ENCODE data around the gene SYT15.

DNA sequence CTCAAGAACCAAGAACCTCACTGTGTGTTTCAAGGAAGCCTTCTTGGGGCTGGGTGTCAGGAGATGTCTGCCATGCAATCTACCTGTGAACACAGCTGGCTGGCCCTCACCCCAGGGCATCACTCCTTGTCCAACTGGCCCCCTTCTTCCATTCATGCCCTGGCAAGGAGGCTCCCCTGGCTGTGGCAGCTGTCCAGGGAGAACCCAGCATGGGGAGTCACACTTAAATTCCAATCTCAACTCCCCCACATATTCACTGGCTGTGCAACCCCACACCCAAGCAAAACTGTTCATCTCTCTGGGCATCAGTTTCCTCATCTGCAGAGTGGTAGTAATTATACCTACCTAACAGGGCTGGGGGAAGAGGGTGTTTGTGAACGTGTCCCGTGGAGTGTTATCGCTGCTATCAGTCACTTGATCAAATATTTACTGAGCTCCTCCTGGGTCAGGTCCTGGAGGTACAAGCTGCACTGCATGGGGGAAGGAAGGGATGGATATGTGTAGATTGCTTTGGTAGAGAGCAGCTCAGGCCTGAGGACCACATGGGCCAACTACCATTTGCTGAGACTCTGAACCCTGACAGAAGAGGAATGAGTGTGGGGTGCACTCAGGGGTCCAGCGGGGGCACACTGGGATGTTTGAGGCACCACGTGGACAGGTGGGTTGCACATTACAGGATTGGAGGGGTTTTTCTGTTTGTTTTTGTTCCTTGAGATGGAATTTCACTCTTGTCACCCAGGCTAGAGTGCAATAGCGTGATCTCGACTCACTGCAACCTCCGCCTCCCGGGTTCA is 20.3 kb upstream of the SYT15 start:
- TF ChIP-seq EP300 (IDR thresholded peaks at IDR 0.05; ENCODE audit: low read depth) (no peak), POLR2A (IDR thresholded peaks at IDR 0.05) (no peak), POLR2AphosphoS5 (IDR thresholded peaks at IDR 0.05) (no peak)
- TF ChIP-seq, protein P1, sequence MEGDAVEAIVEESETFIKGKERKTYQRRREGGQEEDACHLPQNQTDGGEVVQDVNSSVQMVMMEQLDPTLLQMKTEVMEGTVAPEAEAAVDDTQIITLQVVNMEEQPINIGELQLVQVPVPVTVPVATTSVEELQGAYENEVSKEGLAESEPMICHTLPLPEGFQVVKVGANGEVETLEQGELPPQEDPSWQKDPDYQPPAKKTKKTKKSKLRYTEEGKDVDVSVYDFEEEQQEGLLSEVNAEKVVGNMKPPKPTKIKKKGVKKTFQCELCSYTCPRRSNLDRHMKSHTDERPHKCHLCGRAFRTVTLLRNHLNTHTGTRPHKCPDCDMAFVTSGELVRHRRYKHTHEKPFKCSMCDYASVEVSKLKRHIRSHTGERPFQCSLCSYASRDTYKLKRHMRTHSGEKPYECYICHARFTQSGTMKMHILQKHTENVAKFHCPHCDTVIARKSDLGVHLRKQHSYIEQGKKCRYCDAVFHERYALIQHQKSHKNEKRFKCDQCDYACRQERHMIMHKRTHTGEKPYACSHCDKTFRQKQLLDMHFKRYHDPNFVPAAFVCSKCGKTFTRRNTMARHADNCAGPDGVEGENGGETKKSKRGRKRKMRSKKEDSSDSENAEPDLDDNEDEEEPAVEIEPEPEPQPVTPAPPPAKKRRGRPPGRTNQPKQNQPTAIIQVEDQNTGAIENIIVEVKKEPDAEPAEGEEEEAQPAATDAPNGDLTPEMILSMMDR (IDR thresholded peaks at IDR 0.05): no peak
